Measurements from ENCODE around the gene UMAD1.
A peak's percentile ranks its signal among the peaks of the same experiment; 100 is the strongest.

The UMAD1 gene

GRCh38 chr7:7920481-7920880 is 279.9 kb downstream of the UMAD1 start:
- Histone ChIP-seq H3K36me3 (ENCODE audit: control insufficient read depth, insufficient read depth, low read length) (no peaks in the 10 kb centered on the region), H3K9me3 (ENCODE audit: control insufficient read depth, low read length) (no peaks in the 10 kb centered on the region), H3K4me1 (ENCODE audit: control insufficient read depth, insufficient read depth, low read length, poor library complexity, severe bottlenecking) (no peaks in the 10 kb centered on the region), H3K4me3 (ENCODE audit: insufficient read depth, low read depth, low read length, poor library complexity, severe bottlenecking) (peak overlapping the region; percentile 31), H3K27ac (ENCODE audit: insufficient read depth, low read length, poor library complexity, severe bottlenecking) (no peak overlapping the region), H3K27me3 (replicated peaks; ENCODE audit: control insufficient read depth, insufficient read depth, low read length, poor library complexity, severe bottlenecking) (no peaks in the 10 kb centered on the region)
- DNase-seq, result no peak

GRCh38 chr7:7921830-7922229 is 281.3 kb downstream of the UMAD1 start:
- Histone ChIP-seq H3K4me1 (ENCODE audit: control insufficient read depth, insufficient read depth, low read length, poor library complexity, severe bottlenecking) (no peaks in the 10 kb centered on the region), H3K36me3 (ENCODE audit: control insufficient read depth, insufficient read depth, low read length) (no peaks in the 10 kb centered on the region), H3K9me3 (ENCODE audit: control insufficient read depth, low read length) (no peaks in the 10 kb centered on the region), H3K27me3 (replicated peaks; ENCODE audit: control insufficient read depth, insufficient read depth, low read length, poor library complexity, severe bottlenecking) (no peaks in the 10 kb centered on the region), H3K4me3 (ENCODE audit: insufficient read depth, low read depth, low read length, poor library complexity, severe bottlenecking) (no peak overlapping the region), H3K27ac (ENCODE audit: insufficient read depth, low read length, poor library complexity, severe bottlenecking) (no peak overlapping the region)
- no peak for DNase-seq

- H3K27me3 ChIP-seq (replicated peaks; ENCODE audit: control insufficient read depth, insufficient read depth, low read length, poor library complexity, severe bottlenecking), result no peaks in the 10 kb centered on the region
- H3K9me3 ChIP-seq (ENCODE audit: control insufficient read depth, low read length), result no peaks in the 10 kb centered on the region
- H3K27ac ChIP-seq (ENCODE audit: insufficient read depth, low read length, poor library complexity, severe bottlenecking), result no peak overlapping the region
- no peak overlapping the region for H3K4me3 ChIP-seq (ENCODE audit: insufficient read depth, low read depth, low read length, poor library complexity, severe bottlenecking)
- no peaks in the 10 kb centered on the region for H3K4me1 ChIP-seq (ENCODE audit: control insufficient read depth, insufficient read depth, low read length, poor library complexity, severe bottlenecking)
- no peaks in the 10 kb centered on the region for H3K36me3 ChIP-seq (ENCODE audit: control insufficient read depth, insufficient read depth, low read length)
- no peak for DNase-seq
These were observed 282.3 kb downstream of the UMAD1 start for GRCh38 chr7:7922684-7923385.

GRCh38 chr7:7923818-7924217 is 283.3 kb downstream of the UMAD1 start:
- H3K4me1 ChIP-seq (ENCODE audit: control insufficient read depth, insufficient read depth, low read length, poor library complexity, severe bottlenecking), result no peaks in the 10 kb centered on the region
- no peak overlapping the region for H3K4me3 ChIP-seq (ENCODE audit: insufficient read depth, low read depth, low read length, poor library complexity, severe bottlenecking)
- no peak for DNase-seq

GRCh38 chr7:7924303-7924702 is 283.8 kb downstream of the UMAD1 start:
- H3K27me3 ChIP-seq (replicated peaks; ENCODE audit: control insufficient read depth, insufficient read depth, low read length, poor library complexity, severe bottlenecking), result no peaks in the 10 kb centered on the region
- H3K36me3 ChIP-seq (ENCODE audit: control insufficient read depth, insufficient read depth, low read length), result no peaks in the 10 kb centered on the region
- H3K27ac ChIP-seq (ENCODE audit: insufficient read depth, low read length, poor library complexity, severe bottlenecking), result no peak overlapping the region
- no peak for DNase-seq
- H3K4me3 ChIP-seq (ENCODE audit: insufficient read depth, low read depth, low read length, poor library complexity, severe bottlenecking), result no peak overlapping the region
- no peaks in the 10 kb centered on the region for H3K4me1 ChIP-seq (ENCODE audit: control insufficient read depth, insufficient read depth, low read length, poor library complexity, severe bottlenecking)
- no peaks in the 10 kb centered on the region for H3K9me3 ChIP-seq (ENCODE audit: control insufficient read depth, low read length)

More at GRCh38 chr7:7923818-7924217, 283.3 kb downstream of the UMAD1 start:
- H3K27ac ChIP-seq (ENCODE audit: insufficient read depth, low read length, poor library complexity, severe bottlenecking), result no peak overlapping the region
- H3K9me3 ChIP-seq (ENCODE audit: control insufficient read depth, low read length), result no peaks in the 10 kb centered on the region
- no peaks in the 10 kb centered on the region for H3K36me3 ChIP-seq (ENCODE audit: control insufficient read depth, insufficient read depth, low read length)
- no peaks in the 10 kb centered on the region for H3K27me3 ChIP-seq (replicated peaks; ENCODE audit: control insufficient read depth, insufficient read depth, low read length, poor library complexity, severe bottlenecking)

All from effector memory CD4-positive, alpha-beta T cell (primary cell).